ENCODE data around the gene ZNF83.

- TF ChIP-seq CTCF (IDR thresholded peaks at IDR 0.05) (no peak), POLR2A (IDR thresholded peaks at IDR 0.05) (no peak)
These were observed 70.2 kb downstream of the ZNF83 start for GRCh38 chr19:52567921-52568320.
